GM12891 (cell line): ENCODE data around the gene TMEM161A.
"Not testable (repeated sequence)": the region's sequence is repeated elsewhere in the genome, so short reads cannot be mapped to it uniquely, and the experiment has no call there.

Source experiments
- POLR2A ChIP-seq: IDR thresholded peaks from 2 replicates; pipeline ENCODE4 v1.6.1; 2011; ENCODE audit warnings: low read depth, low read length, control low read depth
- POLR2AphosphoS5 ChIP-seq: IDR thresholded peaks from 2 replicates; pipeline ENCODE4 v1.6.1; 2011; ENCODE audit warnings: low read depth, low read length, control low read depth
- SPI1 ChIP-seq: IDR thresholded peaks from 2 replicates; pipeline ENCODE4 v1.6.1; 2011; ENCODE audit warnings: low read depth, low read length, control low read depth
- TAF1 ChIP-seq: IDR thresholded peaks from 2 replicates; pipeline ENCODE4 v1.6.1; 2011; ENCODE audit warnings: low read depth, low read length, control low read depth

DNA sequence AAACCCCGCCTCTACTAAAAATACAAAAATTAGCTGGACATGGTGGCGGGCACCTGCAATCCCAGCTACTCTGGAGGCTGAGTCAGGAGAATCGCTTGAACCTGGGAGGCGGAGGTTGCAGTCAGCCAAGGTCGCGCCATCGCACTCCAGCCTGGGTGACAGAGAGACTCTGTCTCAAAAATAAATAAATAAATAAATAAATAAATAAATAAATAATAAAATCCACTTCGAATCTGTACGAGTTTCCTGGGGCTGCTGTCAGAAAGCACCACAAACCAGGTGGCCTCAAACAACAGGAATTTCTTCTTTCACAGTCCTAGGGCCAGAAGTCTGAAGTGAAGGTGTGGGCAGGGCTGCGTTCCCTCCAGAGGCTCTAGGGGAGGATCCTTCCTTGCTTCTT is 35.7 kb downstream of the TMEM161A start:
- not testable (repeated sequence) for TF ChIP-seq POLR2AphosphoS5, POLR2A, TAF1, SPI1
